MM.1S (cell line): ENCODE data around the gene TSPO2.

Experiments used
- DNase-seq: peaks from one replicate; pipeline ENCODE4 v3.0.0-alpha.2; 2015
- H2AFZ ChIP-seq: fragments of 300-600 bp; sonication (generic); 2 replicates; pipeline ENCODE4 v1.6.0; 2016; ENCODE audit warnings: antibody characterized with exemption, low read length
- H3F3A ChIP-seq: fragments of 300-600 bp; sonication (generic); 2 replicates; pipeline ENCODE4 v1.6.1; 2016; ENCODE audit warnings: mild to moderate bottlenecking, antibody characterized with exemption, low read length, moderate library complexity, mixed read lengths; ENCODE audit not compliant: insufficient read depth
- H3K27ac ChIP-seq: fragments of 300-600 bp; sonication (generic); 2 replicates; pipeline ENCODE4 v1.5.1; 2016; ENCODE audit warnings: mild to moderate bottlenecking, low read length
- H3K27me3 ChIP-seq: fragments of 300-600 bp; sonication (generic); replicated peaks from 2 replicates; pipeline ENCODE4 v1.6.0; 2016; ENCODE audit warnings: low read length; ENCODE audit not compliant: insufficient read depth
- H3K36me3 ChIP-seq: fragments of 300-600 bp; sonication (generic); replicated peaks from 2 replicates; pipeline ENCODE4 v1.6.1; 2016; ENCODE audit warnings: mild to moderate bottlenecking, low read length, mixed read lengths; ENCODE audit not compliant: insufficient read depth
- H3K4me1 ChIP-seq: fragments of 300-600 bp; sonication (generic); 2 replicates; pipeline ENCODE4 v1.6.1; 2016; ENCODE audit warnings: low read length, mixed read lengths
- H3K4me2 ChIP-seq: fragments of 300-600 bp; sonication (generic); 2 replicates; pipeline ENCODE4 v1.6.0; 2016; ENCODE audit warnings: low read depth, low read length
- H3K4me3 ChIP-seq: fragments of 300-600 bp; sonication (generic); 2 replicates; pipeline ENCODE4 v1.5.1; 2016; ENCODE audit warnings: low read length, mixed read lengths
- H3K79me2 ChIP-seq: fragments of 300-600 bp; sonication (generic); 2 replicates; pipeline ENCODE4 v1.6.1; 2016; ENCODE audit warnings: mixed run types, low read length, mixed read lengths
- H3K9ac ChIP-seq: fragments of 300-600 bp; sonication (generic); 2 replicates; pipeline ENCODE4 v1.6.1; 2016; ENCODE audit warnings: low read length, mixed read lengths
- H3K9me2 ChIP-seq: fragments of 300-600 bp; sonication (generic); replicated peaks from 2 replicates; pipeline ENCODE4 v1.6.1; 2016; ENCODE audit warnings: mild to moderate bottlenecking, low read length, mixed read lengths; ENCODE audit not compliant: insufficient read depth
- H3K9me3 ChIP-seq: fragments of 300-600 bp; sonication (generic); replicated peaks from 2 replicates; pipeline ENCODE4 v1.6.1; 2016; ENCODE audit warnings: mild to moderate bottlenecking, low read length, mixed read lengths; ENCODE audit not compliant: insufficient read depth
- H4K20me1 ChIP-seq: fragments of 300-600 bp; sonication (generic); 2 replicates; pipeline ENCODE4 v1.6.1; 2016; ENCODE audit warnings: mild to moderate bottlenecking, low read length, moderate library complexity, mixed read lengths; ENCODE audit not compliant: insufficient read depth
- EZH2 ChIP-seq: fragments of 300-600 bp; sonication (generic); optimal IDR thresholded peaks from 2 replicates; pipeline ENCODE3; 2017; ENCODE audit warnings: low read depth, mild to moderate bottlenecking, antibody characterized with exemption, low read length, mixed read lengths
- EZH2phosphoT487 ChIP-seq: fragments of 300-600 bp; sonication (generic); IDR thresholded peaks from 2 replicates; pipeline ENCODE4 v1.6.1; 2018; ENCODE audit warnings: antibody characterized with exemption, low read length
- TF ChIP-seq, protein P1 (sequence below): fragments of 300-600 bp; sonication (generic); IDR thresholded peaks from 2 replicates; pipeline ENCODE4 v1.5.1; 2016; ENCODE audit warnings: antibody characterized with exemption, low read length, mixed read lengths

The TSPO2 gene

DNA sequence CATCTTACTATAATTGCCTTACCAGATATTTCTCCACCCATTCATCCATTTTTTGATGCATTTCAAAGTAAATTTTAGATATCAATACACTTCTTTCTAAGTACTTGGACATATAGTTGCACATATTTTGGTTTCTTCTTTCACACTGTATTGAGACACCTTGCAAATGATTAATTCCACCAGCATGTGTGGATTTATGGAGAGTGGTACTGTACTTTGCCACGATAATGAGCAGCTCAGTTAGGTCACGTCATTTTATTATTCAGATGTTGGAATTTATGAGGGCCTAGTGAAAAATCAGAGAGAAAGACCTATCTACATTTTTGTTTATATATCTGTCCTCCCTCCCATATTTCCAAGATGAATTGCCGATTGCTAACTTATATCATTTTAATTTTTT lies 35.8 kb downstream of the TSPO2 start:
- Histone ChIP-seq H3K9ac (no peak overlapping the region), H3K27me3 (no peaks in the 10 kb centered on the region), H3K9me2 (no peaks in the 10 kb centered on the region), H4K20me1 (no peaks in the 10 kb centered on the region), H3K79me2 (peaks cover 96% of the 10 kb centered on the region), H3K36me3 (peaks cover 10% of the 10 kb centered on the region), H3K27ac (no peak overlapping the region), H3K4me2 (no peak overlapping the region), H3K9me3 (no peaks in the 10 kb centered on the region), H3K4me3 (no peak overlapping the region), H3F3A (peaks cover 12% of the 10 kb centered on the region), H3K4me1 (0 out of 2 replicates have a peak, but pooled peaks cover 3% of the 10 kb centered on the region), H2AFZ (no peak overlapping the region)
- TF ChIP-seq EZH2phosphoT487 (no peak), EZH2 (no peak)
- TF ChIP-seq, protein P1, sequence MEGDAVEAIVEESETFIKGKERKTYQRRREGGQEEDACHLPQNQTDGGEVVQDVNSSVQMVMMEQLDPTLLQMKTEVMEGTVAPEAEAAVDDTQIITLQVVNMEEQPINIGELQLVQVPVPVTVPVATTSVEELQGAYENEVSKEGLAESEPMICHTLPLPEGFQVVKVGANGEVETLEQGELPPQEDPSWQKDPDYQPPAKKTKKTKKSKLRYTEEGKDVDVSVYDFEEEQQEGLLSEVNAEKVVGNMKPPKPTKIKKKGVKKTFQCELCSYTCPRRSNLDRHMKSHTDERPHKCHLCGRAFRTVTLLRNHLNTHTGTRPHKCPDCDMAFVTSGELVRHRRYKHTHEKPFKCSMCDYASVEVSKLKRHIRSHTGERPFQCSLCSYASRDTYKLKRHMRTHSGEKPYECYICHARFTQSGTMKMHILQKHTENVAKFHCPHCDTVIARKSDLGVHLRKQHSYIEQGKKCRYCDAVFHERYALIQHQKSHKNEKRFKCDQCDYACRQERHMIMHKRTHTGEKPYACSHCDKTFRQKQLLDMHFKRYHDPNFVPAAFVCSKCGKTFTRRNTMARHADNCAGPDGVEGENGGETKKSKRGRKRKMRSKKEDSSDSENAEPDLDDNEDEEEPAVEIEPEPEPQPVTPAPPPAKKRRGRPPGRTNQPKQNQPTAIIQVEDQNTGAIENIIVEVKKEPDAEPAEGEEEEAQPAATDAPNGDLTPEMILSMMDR: no peak
- no peak for DNase-seq

DNA sequence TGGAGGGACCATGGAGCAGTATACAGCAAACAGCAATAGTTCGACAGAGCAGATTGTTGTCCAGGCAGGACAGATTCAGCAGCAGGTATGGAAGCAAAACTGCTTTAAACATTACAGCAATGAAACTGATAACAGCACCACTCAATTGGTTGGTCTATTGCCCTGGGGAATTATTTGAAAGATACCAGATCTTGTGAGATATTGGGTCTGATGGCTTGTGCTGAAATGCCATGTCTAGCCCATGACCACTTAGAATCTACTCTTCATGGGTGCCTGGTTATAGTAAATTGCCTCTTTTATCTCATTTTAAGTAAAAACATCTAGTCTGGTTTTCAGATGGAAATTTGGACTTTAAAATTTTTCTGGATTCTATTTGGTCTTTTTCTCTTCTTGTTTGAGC lies 36.8 kb downstream of the TSPO2 start:
- no peak overlapping the region for H3K9ac ChIP-seq
- H3K27me3 ChIP-seq: no peaks in the 10 kb centered on the region
- H3K9me3 ChIP-seq: no peaks in the 10 kb centered on the region
- no peak overlapping the region for H3K4me3 ChIP-seq
- peaks cover 92% of the 10 kb centered on the region for H3K79me2 ChIP-seq
- H4K20me1 ChIP-seq: no peaks in the 10 kb centered on the region
- H3K4me2 ChIP-seq: no peak overlapping the region
- peaks cover 10% of the 10 kb centered on the region for H3K36me3 ChIP-seq
- TF ChIP-seq EZH2phosphoT487 (no peak), EZH2 (no peak)
- TF ChIP-seq, protein P1: no peak
- H3K27ac ChIP-seq: no peak overlapping the region
- no peak for DNase-seq
- no peak overlapping the region for H2AFZ ChIP-seq
- H3F3A ChIP-seq: peaks cover 3% of the 10 kb centered on the region; the same call in 1 of the 2 replicates
- H3K4me1 ChIP-seq: 0 out of 2 replicates have a peak, but pooled peaks cover 3% of the 10 kb centered on the region
- no peaks in the 10 kb centered on the region for H3K9me2 ChIP-seq

DNA sequence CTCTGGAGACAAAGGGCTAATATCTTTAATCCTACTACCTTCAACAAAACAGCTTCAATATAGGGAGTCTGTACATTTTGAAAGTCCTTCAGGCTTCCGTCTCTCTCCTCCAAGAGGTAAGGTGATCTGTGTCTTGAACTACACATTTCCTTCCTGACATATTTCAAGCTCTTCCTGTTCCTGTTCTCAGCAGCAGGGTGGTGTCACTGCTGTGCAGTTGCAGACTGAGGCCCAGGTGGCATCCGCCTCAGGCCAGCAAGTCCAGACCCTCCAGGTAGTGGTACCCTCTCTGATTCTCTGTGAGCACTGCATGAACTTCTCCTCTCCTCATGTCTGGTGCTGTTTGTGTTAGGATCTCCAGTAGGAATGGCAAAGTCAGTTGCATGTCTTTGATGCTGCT lies 38.4 kb downstream of the TSPO2 start:
- Histone ChIP-seq H3K9ac (no peak overlapping the region), H3K9me3 (no peaks in the 10 kb centered on the region), H3K36me3 (peaks cover 10% of the 10 kb centered on the region), H4K20me1 (no peaks in the 10 kb centered on the region), H3K4me2 (no peak overlapping the region), H3F3A (no peaks in the 10 kb centered on the region), H3K27me3 (no peaks in the 10 kb centered on the region), H3K79me2 (peaks cover 76% of the 10 kb centered on the region), H3K4me3 (no peak overlapping the region), H3K27ac (no peak overlapping the region), H3K9me2 (no peaks in the 10 kb centered on the region), H2AFZ (no peak overlapping the region), H3K4me1 (0 out of 2 replicates have a peak, but pooled peaks cover 3% of the 10 kb centered on the region)
- no peak for DNase-seq
- TF ChIP-seq EZH2: no peak
- no peak for TF ChIP-seq EZH2phosphoT487
- TF ChIP-seq, protein P1: no peak
